ENCODE measurements around the gene PFKL.

- no peak for TF ChIP-seq CTCF (IDR thresholded peaks at IDR 0.05; ENCODE audit: borderline replicate concordance, extremely low read depth, low read length, poor library complexity, severe bottlenecking)
- no peak for TF ChIP-seq EZH2 (IDR thresholded peaks at IDR 0.05; ENCODE audit: borderline replicate concordance, low read depth, low read length, severe bottlenecking)
Measured at GRCh38 chr21:44321846-44322450, 22.1 kb downstream of the PFKL start.
